ENCODE measurements around the gene PRKCE.

DNA sequence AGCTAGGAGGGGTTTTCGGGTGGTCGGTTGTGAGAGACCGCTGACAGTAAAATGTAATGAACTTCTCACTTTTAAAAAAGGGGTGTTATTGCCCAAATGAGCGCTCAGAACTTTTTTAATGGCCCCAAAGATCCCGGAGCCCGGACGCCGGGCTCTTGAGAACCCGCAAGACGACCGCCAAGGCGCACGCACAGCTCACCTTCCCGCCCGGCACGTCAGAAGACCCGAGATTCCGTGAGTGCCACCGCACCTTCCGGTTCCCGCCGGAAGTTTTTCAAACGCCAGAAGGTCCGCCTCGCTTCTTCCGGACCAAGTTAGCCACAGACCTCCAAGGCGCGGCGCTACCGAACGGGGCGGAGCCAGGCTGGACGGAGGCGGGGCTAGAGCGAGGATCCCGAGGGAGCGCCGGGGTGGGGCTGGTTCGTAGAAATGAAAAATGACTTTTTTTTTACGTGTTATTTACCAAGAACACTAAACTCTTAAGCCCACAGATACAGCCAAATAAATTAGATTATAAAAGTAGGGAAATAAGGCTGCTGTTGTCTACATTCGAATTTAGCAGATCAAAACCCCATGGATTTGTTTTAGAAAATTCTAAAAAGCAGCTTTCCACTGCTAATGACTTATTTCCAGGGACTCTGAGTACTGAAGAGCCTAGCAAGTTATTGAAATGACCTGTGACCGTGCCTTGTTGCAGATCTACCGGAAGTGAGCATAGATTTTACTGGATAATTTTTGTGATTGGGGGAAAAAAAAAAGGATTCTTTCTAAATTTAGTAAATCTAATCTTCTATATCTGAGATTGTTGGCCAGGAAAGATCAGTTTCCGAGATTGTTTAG lies 40.2 kb upstream of the PRKCE start, which contains the start of gene SRBD1:
- TF ChIP-seq GATA3 (IDR thresholded peaks at IDR 0.05; ENCODE audit: low read depth, low read length) (peak; percentile 41; the same call in 1 of the 2 replicates), GATA2 (IDR thresholded peaks at IDR 0.05; ENCODE audit: low read depth, low read length) (no peak)
